Measurements from ENCODE around the gene GBX1. TPM values are rescaled to one million over a fixed set of nuclear protein-coding genes. Genes with fewer than 3 reads are reported as not detected.

The GBX1 gene
- total RNA-seq, 1 donor from 2014 or later = not detected

DNA sequence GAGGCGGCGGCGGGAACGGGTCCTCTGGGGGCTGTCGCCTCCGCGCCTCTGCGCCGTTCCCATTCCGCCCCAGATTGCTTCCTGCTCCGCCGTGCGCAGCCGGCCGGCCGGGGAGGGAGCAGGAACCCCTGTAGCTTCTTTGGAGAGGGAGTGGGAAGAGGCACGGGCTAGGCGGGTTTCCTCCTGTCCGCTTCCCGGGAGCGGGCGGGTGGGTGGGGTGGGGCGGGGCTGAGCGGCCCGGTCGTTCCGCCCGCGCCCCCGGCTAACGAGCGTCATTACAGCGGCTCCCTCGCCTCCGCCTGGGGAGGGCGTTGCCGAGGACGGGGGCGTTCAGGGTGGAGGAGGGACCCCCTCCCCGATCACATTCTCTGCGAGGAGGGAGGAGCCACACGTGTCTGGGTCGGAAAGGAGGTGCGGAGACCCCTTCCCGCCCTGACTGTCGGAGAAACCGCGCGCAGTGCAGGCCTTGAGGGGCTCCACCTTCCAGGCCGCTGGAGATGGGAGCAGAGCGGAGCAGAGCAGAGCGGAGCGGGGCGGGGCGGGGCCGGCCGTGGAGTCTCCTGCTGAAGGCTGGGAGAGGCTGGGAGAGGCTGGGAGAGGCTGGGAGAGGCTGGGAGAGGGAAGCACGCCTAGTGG is 41.5 kb downstream of the GBX1 start:
- H3K27me3 ChIP-seq (ENCODE audit: low read depth) = no peaks in the 10 kb centered on the region
- ATAC-seq (no peak), DNase-seq (peak; percentile 39)
- intact Hi-C loops (cut with DNase I) = no loop called here
- TF ChIP-seq, protein P1, sequence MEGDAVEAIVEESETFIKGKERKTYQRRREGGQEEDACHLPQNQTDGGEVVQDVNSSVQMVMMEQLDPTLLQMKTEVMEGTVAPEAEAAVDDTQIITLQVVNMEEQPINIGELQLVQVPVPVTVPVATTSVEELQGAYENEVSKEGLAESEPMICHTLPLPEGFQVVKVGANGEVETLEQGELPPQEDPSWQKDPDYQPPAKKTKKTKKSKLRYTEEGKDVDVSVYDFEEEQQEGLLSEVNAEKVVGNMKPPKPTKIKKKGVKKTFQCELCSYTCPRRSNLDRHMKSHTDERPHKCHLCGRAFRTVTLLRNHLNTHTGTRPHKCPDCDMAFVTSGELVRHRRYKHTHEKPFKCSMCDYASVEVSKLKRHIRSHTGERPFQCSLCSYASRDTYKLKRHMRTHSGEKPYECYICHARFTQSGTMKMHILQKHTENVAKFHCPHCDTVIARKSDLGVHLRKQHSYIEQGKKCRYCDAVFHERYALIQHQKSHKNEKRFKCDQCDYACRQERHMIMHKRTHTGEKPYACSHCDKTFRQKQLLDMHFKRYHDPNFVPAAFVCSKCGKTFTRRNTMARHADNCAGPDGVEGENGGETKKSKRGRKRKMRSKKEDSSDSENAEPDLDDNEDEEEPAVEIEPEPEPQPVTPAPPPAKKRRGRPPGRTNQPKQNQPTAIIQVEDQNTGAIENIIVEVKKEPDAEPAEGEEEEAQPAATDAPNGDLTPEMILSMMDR (IDR thresholded peaks at IDR 0.05) = no peak
- H3K4me3 ChIP-seq = peak overlapping the region; percentile 37
- peaks cover 16% of the 10 kb centered on the region for H3K4me1 ChIP-seq
- no peak overlapping the region for H3K27ac ChIP-seq
- H3K36me3 ChIP-seq = peaks cover 88% of the 10 kb centered on the region
- no peaks in the 10 kb centered on the region for H3K9me3 ChIP-seq

DNA sequence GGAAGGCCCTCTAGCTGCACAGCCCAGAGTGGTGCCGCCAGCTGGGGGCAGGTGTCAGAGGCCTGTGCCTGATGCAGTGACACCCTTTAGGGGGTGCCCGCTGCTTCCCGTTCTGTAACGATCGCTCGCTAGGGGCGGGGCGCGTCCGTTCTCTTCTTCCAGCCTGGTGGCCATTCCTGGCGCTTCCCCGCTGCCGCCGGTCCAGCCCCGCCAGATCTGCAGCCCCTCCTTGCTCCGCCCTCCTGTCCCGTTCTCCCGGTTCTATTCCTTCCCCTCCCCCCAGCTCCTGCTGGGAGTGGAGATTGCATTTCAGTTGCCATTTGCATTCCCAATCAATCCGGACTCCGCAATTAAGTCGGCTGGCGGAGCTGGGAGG is 42.0 kb downstream of the GBX1 start:
- H3K36me3 ChIP-seq = peaks cover 88% of the 10 kb centered on the region
- intact Hi-C loops (cut with DNase I) = no loop called here
- no peak overlapping the region for H3K27ac ChIP-seq

DNA sequence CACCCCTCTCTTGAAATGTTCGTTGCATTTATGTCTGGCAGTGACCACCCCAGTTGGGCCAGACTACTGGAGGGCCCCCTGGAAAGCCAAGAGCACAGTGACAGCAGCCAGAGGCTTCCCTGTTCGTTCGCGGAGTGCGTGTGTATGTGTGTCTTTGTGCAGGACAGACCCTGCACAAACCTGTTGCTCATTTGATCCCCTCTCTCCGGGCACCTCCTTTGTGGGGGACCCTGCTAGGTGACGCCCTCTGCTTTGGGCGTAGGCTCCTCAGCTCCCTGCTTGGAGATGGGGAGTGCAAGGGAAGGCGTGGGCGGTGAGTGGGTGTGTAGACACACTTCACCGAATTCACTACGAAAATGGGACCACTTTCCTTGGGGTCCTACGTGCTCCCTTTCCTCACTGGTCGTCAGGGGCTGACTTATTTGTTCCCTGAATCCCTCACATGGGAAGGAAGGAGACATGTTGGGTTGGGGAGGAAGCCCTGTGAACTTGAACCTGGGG is 42.5 kb downstream of the GBX1 start:
- H3K27ac ChIP-seq = no peak overlapping the region

More for the DNA sequence above, 42.0 kb downstream of the GBX1 start:
- TF ChIP-seq, protein P1 (IDR thresholded peaks at IDR 0.05) = no peak
- Histone ChIP-seq H3K4me1 (peaks cover 16% of the 10 kb centered on the region), H3K4me3 (peak overlapping the region; percentile 37), H3K27me3 (ENCODE audit: low read depth) (no peaks in the 10 kb centered on the region), H3K9me3 (no peaks in the 10 kb centered on the region)
- DNase-seq = peak; percentile 51
- no peak for ATAC-seq

DNA sequence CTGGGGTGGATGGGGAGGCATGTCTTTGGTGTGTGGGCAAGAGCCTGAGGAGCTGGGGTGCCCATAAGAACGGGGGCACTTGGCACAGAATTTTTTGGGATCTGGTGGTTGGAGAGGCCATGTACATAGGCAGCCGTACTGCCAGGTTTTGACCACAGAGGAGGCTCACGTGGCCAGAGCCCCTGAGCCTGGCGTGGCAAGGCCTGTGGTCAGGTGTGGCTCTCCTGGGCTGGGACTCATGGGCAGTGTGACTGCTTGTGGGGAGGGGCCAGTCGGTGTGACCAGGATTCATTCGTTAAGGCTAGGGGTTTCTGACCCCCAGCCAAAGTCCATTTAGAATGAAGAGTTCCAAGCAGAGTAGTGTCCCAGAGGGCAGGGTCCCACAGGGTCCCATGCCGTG is 43.0 kb downstream of the GBX1 start:
- H3K4me1 ChIP-seq = peaks cover 16% of the 10 kb centered on the region
- H3K27ac ChIP-seq = no peak overlapping the region
- DNase-seq = no peak
- no peak overlapping the region for H3K4me3 ChIP-seq
- H3K36me3 ChIP-seq = peaks cover 88% of the 10 kb centered on the region
- H3K9me3 ChIP-seq = no peaks in the 10 kb centered on the region
- TF ChIP-seq, protein P1 (IDR thresholded peaks at IDR 0.05) = no peak
- H3K27me3 ChIP-seq (ENCODE audit: low read depth) = no peaks in the 10 kb centered on the region
- no peak for ATAC-seq
- intact Hi-C loops (cut with DNase I) = no loop called here

More for the DNA sequence above, 42.5 kb downstream of the GBX1 start:
- peak overlapping the region; percentile 37 for H3K4me3 ChIP-seq
- H3K9me3 ChIP-seq = no peaks in the 10 kb centered on the region
- ATAC-seq (no peak), DNase-seq (no peak)
- TF ChIP-seq, protein P1 (IDR thresholded peaks at IDR 0.05) = no peak
- intact Hi-C loops (cut with DNase I) = no loop called here
- peaks cover 88% of the 10 kb centered on the region for H3K36me3 ChIP-seq
- peaks cover 16% of the 10 kb centered on the region for H3K4me1 ChIP-seq
- H3K27me3 ChIP-seq (ENCODE audit: low read depth) = no peaks in the 10 kb centered on the region

DNA sequence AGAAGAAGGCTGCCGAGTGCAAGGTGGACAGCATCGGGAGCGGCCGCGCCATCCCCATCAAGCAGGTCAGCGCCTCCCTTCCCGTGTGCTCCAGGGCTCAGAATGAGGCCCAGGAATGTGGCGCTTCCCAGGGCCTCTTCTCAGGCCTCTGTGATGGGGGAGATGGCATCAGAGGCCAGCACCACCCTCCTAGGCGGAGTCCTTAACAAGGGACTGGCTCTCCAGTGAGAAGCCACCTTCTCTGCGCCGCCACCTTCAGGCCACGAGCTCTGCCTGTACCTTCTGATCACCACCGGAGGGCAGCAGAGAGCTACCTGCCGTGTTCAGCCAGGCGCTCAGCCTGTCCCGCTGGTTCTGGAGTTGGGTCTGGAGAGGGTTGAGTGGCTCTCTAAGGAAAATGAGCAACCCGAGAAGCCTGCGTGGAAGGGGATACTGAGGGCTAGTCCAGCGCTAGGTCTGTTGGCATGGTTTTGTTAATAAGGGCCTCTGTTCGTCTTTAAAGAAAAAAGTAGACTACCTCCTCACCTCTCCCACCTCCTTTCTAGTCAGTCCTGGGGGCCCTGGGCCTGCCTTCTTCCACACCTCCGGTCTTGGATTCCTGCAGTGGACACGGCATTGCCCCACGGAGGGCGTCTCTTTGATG is 43.6 kb downstream of the GBX1 start:
- peaks cover 16% of the 10 kb centered on the region for H3K4me1 ChIP-seq
- H3K27me3 ChIP-seq (ENCODE audit: low read depth) = no peaks in the 10 kb centered on the region
- H3K4me3 ChIP-seq = no peak overlapping the region
- DNase-seq (peak; percentile 87), ATAC-seq (peak; percentile 92)
- peaks cover 88% of the 10 kb centered on the region for H3K36me3 ChIP-seq
- intact Hi-C loops (cut with DNase I) = no loop called here
- TF ChIP-seq, protein P1 (IDR thresholded peaks at IDR 0.05) = peak; percentile 95
- no peak overlapping the region for H3K27ac ChIP-seq
- H3K9me3 ChIP-seq = no peaks in the 10 kb centered on the region
